HG03097 (cell line): ENCODE measurements around the gene MYO1D.

ENCODE experiments used
- ATAC-seq: cut with Tn5 transposase; IDR thresholded peaks from one replicate; pipeline ENCODE4 v1.9.1; 2021; ENCODE audit not compliant: unreplicated experiment, low FRiP score

Gene MYO1D

DNA sequence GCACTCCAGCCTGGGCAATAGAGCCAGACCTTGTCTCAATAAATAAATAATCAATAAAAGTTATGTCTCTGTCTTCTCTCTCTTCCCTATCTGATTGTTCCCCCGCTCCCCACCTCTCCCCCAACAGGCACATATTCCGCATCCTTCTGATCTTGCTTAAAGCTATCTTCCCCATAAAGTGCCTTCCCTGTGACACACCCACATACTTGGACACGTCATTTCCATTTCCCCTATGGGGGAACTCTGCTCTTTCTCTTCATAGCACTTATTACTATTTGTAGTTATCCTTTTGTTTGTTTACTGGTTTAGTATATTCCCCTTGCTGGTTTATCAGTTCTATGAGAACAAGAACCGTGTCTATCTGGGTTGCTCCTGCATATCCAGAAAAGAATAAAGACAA, 14.9 kb downstream of the MYO1D start:
- no peak for ATAC-seq

GRCh38 chr17:32859857-32860525, 16.9 kb downstream of the MYO1D start:
- no peak for ATAC-seq

DNA sequence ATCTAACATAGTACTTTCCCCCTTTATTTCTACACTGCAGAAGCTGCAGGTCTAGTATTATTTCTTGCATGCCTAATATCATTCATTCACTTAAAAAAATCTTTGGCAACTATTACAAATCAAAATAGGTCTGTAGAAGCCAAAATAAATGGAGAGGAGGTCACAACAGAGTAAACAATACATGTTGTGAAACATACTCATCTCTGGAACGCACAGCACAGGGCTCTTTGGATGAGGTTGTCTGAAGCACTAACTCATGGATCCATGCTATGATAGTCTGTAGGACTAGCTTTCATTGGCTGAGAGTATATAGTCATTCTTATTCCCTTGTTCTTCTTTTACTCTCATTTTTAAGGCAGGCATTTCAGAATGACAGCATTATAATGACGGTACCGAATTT, 21.3 kb downstream of the MYO1D start:
- no peak for ATAC-seq

- ATAC-seq = no peak
Observed at GRCh38 chr17:32854832-32855389, 22.0 kb downstream of the MYO1D start.

DNA sequence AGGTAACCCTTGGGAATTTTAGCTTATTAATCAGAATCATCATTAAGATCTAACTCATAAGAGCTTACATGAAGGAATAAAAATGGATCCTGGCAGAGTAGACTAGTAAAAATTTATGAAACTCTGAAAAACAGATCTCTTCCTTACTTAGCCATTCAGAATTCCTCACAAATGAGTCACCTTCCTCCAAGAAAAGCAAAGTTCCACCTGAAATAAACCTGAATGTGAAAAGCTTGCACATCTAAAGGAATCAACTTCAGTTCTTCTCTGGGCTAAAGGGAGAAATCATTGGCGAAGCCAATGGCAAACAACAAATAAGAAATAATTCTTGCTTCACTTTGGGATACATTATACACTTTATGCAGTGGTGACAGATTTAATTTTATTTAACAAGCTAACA, 22.7 kb downstream of the MYO1D start:
- no peak for ATAC-seq

DNA sequence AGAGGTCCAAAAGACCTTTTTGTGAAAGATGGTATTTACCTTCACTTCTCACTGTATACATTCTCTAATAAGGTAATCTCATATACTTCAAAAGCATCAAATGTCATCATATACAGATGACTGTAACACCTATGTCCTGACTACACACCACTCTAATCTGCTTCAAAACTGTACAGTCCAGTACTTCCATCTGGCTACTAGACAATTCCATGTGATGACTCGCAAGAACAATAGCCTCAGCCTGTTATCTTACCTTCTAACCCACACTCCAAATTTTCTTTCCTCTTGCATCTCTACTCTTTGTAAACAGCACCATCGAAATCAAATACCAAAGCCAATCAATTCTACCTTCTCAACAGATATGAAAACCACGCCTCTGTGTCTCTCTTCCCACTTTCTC, 24.1 kb downstream of the MYO1D start:
- no peak for ATAC-seq

- no peak for ATAC-seq
Observed at GRCh38 chr17:32849879-32850278, 27.0 kb downstream of the MYO1D start.

GRCh38 chr17:32847977-32848376, 28.9 kb downstream of the MYO1D start:
- no peak for ATAC-seq

GRCh38 chr17:32846143-32846542, 30.8 kb downstream of the MYO1D start:
- ATAC-seq = no peak

- ATAC-seq = no peak
Observed at GRCh38 chr17:32840241-32840640, 36.7 kb downstream of the MYO1D start.

GRCh38 chr17:32836527-32836926, 40.4 kb downstream of the MYO1D start:
- no peak for ATAC-seq

GRCh38 chr17:32835291-32835761, 41.6 kb downstream of the MYO1D start:
- peak; percentile 51 for ATAC-seq

- ATAC-seq = no peak
Observed at GRCh38 chr17:32834104-32834503, 42.8 kb downstream of the MYO1D start.

- ATAC-seq = no peak
Observed at GRCh38 chr17:32833526-32833925, 43.4 kb downstream of the MYO1D start.

- no peak for ATAC-seq
Observed at GRCh38 chr17:32833076-32833475, 43.8 kb downstream of the MYO1D start.

DNA sequence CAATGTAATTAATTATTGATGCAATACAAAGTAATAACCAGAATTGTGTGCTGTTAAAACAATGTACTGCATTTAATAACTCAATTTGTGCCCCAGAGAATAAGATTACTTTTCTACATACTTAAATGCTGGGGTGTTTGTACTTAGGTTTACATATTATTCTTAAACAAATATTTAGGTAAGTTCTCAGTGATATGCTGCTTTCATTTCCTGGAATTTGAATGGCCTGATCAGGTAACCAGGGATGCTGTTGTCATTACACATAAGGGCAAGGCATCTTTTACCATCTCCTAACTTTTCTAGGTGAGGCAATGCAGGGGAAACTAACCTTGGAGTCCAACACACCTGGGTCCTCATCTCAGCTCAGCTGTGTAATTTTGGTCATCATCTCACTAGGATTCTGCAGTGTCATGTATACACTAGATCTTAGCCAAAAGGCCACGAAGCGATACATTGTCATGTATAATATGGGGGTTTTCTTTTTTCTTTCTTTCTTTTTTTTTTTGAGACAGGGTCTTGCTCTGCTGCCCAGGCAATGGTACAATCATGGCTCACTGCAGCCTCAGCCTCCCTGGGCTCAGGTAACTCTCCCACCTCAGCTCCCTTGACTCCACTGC, 45.2 kb downstream of the MYO1D start:
- no peak for ATAC-seq

- no peak for ATAC-seq
Observed at GRCh38 chr17:32831223-32831622, 45.7 kb downstream of the MYO1D start.

DNA sequence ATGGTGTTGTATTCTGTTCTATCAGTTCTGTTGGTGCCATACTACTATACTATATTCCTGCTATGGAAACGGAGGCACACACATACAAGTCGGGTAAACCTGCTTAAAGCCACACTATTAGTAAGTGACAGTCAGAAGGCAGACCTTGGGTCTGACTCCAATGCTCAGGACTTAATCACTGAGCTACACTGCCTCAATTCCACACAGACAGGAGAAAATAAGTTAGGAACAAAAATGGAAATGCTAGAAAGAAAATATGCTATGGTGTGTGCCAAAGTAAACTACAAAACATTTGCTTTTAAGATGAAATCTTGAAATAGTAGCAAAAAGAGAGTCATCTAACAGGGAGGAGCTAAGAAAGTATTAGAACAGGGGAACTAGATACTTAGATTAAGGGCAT, 48.1 kb downstream of the MYO1D start:
- ATAC-seq = peak; percentile 6

DNA sequence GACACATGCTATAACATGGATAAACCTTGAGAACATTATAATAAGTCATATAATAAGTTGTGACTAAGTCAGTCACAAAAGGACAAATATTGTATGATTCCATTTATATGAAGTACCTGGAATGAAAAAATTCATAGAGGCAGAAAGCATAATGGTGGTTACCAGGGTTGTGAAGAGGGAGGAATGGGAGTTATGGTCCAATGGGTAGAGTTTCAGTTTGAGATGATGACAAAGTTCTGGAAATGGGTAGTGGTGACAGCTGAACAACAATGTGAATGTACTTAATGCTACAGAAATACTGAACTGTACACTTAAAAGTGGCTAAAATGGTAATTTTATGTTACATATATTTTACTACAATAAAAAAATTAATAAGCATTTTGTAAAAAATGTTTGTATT, 49.7 kb downstream of the MYO1D start:
- ATAC-seq = no peak

DNA sequence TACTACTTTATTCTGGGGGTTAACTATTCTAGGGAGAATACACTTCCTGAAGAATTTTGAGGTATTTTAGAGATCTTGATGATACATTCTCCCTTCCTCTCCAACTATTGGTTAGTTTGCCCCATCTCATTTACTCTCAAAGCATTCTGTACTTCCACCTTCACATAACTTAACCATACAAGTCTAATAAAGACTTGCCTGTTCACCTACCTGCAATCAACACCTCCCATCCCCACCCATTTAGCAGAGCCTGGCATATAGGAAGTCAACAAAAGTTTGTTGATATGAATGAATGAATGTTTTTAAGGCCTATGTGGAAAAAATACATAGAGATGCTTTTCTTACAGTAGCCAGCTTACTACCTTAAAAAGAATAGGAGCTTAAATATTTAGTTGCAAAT, 50.8 kb downstream of the MYO1D start:
- no peak for ATAC-seq

DNA sequence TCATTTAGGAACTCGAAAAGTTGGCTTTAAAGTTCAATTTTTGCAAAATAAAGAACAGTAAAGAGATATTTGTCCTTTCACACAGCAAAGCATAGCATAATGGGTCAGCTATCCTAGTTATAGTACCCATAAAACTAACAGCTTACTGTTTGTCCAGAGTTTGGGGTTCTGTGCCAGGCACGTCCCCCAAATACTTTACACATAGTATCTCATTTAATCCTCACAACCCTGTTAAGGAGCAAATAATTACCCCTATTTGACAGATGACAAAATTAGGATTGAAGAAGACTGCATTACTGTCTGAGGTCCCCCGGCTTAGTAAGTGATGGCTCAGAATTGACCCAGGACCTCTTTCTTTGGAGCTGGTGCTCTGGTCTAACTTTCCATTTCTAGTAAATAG, 52.6 kb downstream of the MYO1D start:
- no peak for ATAC-seq

DNA sequence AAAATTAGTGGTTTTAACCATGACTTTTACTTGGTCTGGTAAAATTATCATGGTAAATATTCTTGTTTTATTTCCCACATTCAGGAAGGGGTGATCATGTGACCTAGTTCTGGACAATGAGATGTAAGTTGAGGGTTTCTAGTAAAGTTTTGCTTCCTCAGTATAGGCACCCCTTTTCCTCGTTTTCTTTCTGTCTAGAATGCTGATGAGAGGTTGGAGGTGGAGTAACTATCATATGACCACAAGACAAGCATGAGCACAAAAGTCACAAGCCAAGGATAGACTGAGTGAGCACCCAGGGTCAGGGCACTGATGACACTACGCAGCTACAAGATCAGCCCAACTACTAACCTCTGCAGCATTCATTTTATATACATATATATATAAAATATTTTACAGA, 53.9 kb downstream of the MYO1D start:
- ATAC-seq = no peak
